ENCODE results near the gene NFASC.

NFASC gene

GRCh38 chr1:204989266-204990058, 118.8 kb downstream of the NFASC start:
- Histone ChIP-seq H3K9ac (ENCODE audit: low read length) (no peak overlapping the region), H3K27ac (ENCODE audit: low read depth, low read length) (no peak overlapping the region), H3K4me1 (ENCODE audit: insufficient read depth, low read length) (peaks cover 3% of the 10 kb centered on the region), H3K4me3 (ENCODE audit: low read depth in 1 of 2, low read length in 2 of 2) (no peak overlapping the region), H3K9me3 (ENCODE audit: low read length) (no peaks in the 10 kb centered on the region), H3K36me3 (ENCODE audit: insufficient read depth, low read length) (peaks cover 5% of the 10 kb centered on the region), H3K27me3 (ENCODE audit: control insufficient read depth in 1 of 2, insufficient read depth in 2 of 2, low read length in 2 of 2) (no peaks in the 10 kb centered on the region)

DNA sequence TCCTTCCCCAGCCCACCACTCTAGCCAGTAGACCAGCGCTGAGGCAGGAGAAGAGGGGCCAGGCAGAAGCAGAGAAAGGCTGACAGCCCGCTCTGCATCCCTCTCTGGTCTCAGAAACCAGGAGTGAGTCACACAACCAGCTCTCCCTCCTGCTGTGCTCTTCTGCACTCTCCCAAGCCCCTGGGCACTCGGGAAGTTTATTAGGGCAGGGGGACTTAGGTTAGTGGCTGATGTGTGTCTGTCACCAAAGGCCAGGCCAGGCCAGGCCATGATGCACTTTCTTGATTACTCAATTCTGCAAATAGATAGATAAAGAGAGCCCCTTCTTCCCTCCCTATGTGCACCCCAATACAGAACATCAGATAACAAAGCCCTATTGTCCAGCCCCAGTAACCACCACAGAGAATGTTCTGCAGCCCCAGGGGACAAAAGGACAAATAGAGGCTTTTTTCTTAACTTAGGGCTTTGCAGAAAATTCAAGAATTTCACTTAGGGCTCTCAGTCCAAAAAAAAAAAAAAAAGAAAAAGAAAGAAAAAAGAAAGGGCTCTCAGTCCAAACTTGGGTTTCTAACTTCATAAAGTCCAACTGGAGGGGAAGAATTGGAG, 119.5 kb downstream of the NFASC start:
- H3K27ac ChIP-seq (ENCODE audit: low read depth, low read length) = no peak overlapping the region
- H3K36me3 ChIP-seq (ENCODE audit: insufficient read depth, low read length) = peaks cover 3% of the 10 kb centered on the region
- no peak overlapping the region for H3K4me3 ChIP-seq (ENCODE audit: low read depth in 1 of 2, low read length in 2 of 2)
- no peaks in the 10 kb centered on the region for H3K9me3 ChIP-seq (ENCODE audit: low read length)
- H3K9ac ChIP-seq (ENCODE audit: low read length) = no peak overlapping the region
- peaks cover 3% of the 10 kb centered on the region for H3K4me1 ChIP-seq (ENCODE audit: insufficient read depth, low read length)
- no peaks in the 10 kb centered on the region for H3K27me3 ChIP-seq (ENCODE audit: control insufficient read depth in 1 of 2, insufficient read depth in 2 of 2, low read length in 2 of 2)

DNA sequence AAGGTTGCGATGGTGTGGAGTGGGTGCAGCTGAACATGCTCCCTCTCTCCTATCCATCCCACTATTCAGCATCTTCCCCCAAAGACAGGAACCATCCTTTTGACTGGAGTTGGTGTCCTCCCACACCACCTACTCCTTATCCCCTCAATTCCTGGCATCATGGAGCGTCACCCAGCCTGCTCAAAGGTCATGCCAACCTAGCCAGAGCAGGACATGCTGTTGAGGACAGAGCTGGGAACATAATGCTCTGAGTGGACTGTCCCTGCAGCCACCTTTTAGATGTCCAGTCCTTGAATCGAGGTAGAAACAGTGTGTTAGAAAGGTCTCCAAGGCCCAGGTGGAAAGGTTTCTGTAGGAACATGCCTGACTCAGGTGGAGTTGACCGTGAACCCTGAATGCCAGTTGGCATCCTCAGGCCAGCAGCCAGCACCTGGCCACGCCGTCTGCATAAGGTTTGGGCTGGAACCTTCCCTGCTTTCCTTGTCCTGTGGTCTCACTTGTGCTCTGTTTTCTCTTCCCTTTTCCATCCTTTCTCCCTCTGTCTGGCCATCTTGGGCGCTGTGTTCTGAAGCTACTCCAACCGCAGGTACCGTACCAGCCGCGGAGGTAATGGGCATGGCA, 120.2 kb downstream of the NFASC start:
- H3K9me3 ChIP-seq (ENCODE audit: low read length) = no peaks in the 10 kb centered on the region
- H3K9ac ChIP-seq (ENCODE audit: low read length) = no peak overlapping the region
- no peaks in the 10 kb centered on the region for H3K27me3 ChIP-seq (ENCODE audit: control insufficient read depth in 1 of 2, insufficient read depth in 2 of 2, low read length in 2 of 2)
- peaks cover 3% of the 10 kb centered on the region for H3K36me3 ChIP-seq (ENCODE audit: insufficient read depth, low read length)
- H3K4me1 ChIP-seq (ENCODE audit: insufficient read depth, low read length) = peaks cover 3% of the 10 kb centered on the region
- H3K4me3 ChIP-seq (ENCODE audit: low read depth in 1 of 2, low read length in 2 of 2) = no peak overlapping the region
- no peak overlapping the region for H3K27ac ChIP-seq (ENCODE audit: low read depth, low read length)

DNA sequence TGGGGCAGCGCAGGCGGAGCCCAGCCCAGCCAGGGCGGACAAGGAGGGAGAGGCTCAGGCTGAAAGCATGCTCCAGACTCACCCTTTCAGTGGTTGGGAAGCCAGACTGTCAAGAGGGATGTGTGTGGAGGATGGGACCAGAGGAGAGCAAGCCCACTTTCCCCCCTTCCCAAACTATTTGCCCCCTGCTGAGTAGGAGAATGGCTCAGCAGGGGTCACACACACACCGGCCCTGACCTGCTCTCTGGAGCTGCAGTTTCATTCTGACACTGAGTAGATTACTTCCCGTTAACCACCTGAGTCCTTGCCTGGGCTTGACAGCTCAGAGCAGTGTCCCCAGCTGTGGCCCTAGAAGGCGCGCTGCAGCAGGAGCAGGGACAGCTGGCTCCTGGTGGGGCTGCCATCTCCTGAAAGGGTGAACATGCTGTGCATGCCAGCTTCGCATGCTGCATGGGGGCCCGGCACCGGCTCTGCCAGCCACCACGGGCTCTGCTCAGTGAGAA, 120.7 kb downstream of the NFASC start:
- H3K9me3 ChIP-seq (ENCODE audit: low read length) = no peaks in the 10 kb centered on the region
- peaks cover 3% of the 10 kb centered on the region for H3K36me3 ChIP-seq (ENCODE audit: insufficient read depth, low read length)
- peaks cover 3% of the 10 kb centered on the region for H3K4me1 ChIP-seq (ENCODE audit: insufficient read depth, low read length)
- no peak overlapping the region for H3K9ac ChIP-seq (ENCODE audit: low read length)
- H3K27ac ChIP-seq (ENCODE audit: low read depth, low read length) = no peak overlapping the region
- H3K27me3 ChIP-seq (ENCODE audit: control insufficient read depth in 1 of 2, insufficient read depth in 2 of 2, low read length in 2 of 2) = no peaks in the 10 kb centered on the region
- no peak overlapping the region for H3K4me3 ChIP-seq (ENCODE audit: low read depth in 1 of 2, low read length in 2 of 2)

DNA sequence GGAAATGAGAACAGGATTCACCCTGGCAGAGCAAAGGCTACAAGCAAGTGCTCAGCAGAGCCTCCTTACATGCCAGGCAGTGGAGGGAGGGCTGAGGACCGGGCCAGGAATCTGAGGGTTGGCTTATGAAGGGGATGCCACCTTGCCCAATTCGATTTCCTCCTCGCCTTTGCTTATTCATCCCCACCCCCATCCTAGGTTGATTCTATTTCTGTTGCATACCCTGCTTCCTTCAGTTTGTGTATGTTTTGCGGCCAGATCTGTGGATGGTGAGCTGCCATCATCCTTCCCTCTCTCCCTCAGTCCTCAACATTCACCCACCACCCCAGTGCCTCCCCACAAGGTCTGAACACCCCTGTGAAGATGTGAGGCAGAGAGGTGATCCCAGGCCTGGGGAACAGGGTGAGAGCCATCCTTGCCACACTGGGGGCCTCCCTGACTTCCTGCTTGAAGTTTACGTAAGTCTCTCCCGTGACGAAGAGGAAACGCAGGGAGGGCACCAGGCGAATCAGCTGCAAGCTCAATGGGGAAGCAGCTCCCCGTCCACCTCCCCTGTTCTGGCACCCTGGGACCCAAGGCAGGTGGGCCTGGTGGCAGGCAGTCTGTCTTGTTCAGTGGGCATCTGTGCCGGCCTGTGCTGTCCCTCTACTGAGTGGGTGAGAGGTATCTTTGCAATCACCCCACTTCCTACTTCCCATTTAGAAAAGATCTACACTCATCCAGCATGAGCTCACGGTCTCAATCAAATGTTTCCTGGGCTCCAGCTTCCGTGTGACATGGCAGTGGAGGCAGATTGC, 121.7 kb downstream of the NFASC start:
- Histone ChIP-seq H3K9me3 (ENCODE audit: low read length) (no peaks in the 10 kb centered on the region), H3K27ac (ENCODE audit: low read depth, low read length) (no peak overlapping the region), H3K9ac (ENCODE audit: low read length) (no peak overlapping the region), H3K4me3 (ENCODE audit: low read depth in 1 of 2, low read length in 2 of 2) (no peak overlapping the region), H3K4me1 (ENCODE audit: insufficient read depth, low read length) (peaks cover 3% of the 10 kb centered on the region), H3K36me3 (ENCODE audit: insufficient read depth, low read length) (peaks cover 3% of the 10 kb centered on the region), H3K27me3 (ENCODE audit: control insufficient read depth in 1 of 2, insufficient read depth in 2 of 2, low read length in 2 of 2) (no peaks in the 10 kb centered on the region)

DNA sequence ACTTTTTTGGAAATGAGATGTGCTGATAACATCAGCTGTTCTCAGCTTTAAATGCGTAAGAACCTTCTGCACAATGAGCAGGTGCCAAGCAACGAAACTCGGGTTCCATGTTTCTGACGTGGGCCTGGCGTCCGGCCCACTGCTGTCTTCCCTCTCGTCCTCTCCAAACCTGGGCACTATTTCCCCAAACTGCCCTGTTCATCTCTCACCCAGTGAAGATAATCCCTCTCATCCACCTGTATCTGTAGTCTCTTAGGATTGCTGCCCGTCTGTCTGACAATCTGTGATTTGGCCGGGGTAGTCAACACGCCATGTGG, 122.3 kb downstream of the NFASC start:
- Histone ChIP-seq H3K36me3 (ENCODE audit: insufficient read depth, low read length) (peaks cover 3% of the 10 kb centered on the region), H3K9ac (ENCODE audit: low read length) (no peak overlapping the region), H3K9me3 (ENCODE audit: low read length) (no peaks in the 10 kb centered on the region), H3K27ac (ENCODE audit: low read depth, low read length) (no peak overlapping the region), H3K4me3 (ENCODE audit: low read depth in 1 of 2, low read length in 2 of 2) (no peak overlapping the region), H3K27me3 (ENCODE audit: control insufficient read depth in 1 of 2, insufficient read depth in 2 of 2, low read length in 2 of 2) (no peaks in the 10 kb centered on the region), H3K4me1 (ENCODE audit: insufficient read depth, low read length) (peaks cover 8% of the 10 kb centered on the region)

DNA sequence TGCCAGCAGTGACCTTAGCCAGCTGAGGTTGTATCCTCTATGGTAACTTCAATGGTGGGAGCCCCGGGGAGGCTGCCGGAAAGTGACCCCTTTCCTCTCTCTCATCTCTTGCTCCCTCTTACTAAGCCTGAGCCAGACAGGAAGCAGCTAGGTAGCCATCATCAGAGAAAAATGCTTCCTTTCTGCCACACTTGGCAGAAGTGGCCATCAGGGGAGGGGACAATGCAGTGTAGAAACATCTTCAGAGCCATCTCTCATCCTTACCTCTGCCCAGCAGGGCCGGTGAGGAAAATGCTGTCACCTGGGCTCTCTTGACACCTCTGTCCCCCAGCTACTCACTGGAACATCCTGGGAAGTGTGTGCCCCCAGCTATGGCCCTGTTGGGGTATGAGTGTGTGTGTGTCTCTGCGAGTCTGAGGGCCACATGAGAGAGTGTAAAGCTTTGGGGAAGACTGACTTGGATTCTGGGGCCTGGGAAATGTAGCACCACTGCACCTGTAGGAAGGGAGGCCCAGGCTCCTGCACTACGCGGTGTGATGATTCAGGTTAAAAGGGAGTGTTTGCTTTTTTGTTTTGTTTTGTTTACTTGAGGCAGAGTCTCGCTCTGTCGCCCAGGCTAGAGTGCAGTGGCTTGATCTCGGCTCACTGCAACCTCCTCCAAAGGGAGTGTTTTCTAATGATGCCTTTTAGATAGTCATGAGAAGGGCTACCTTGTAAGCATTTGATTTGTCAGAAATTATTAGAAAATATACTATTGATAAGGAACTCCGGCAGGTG, 123.6 kb downstream of the NFASC start:
- Histone ChIP-seq H3K36me3 (ENCODE audit: insufficient read depth, low read length) (no peaks in the 10 kb centered on the region), H3K9me3 (ENCODE audit: low read length) (no peaks in the 10 kb centered on the region), H3K27me3 (ENCODE audit: control insufficient read depth in 1 of 2, insufficient read depth in 2 of 2, low read length in 2 of 2) (no peaks in the 10 kb centered on the region), H3K9ac (ENCODE audit: low read length) (no peak overlapping the region), H3K27ac (ENCODE audit: low read depth, low read length) (no peak overlapping the region), H3K4me3 (ENCODE audit: low read depth in 1 of 2, low read length in 2 of 2) (no peak overlapping the region), H3K4me1 (ENCODE audit: insufficient read depth, low read length) (peaks cover 7% of the 10 kb centered on the region)

DNA sequence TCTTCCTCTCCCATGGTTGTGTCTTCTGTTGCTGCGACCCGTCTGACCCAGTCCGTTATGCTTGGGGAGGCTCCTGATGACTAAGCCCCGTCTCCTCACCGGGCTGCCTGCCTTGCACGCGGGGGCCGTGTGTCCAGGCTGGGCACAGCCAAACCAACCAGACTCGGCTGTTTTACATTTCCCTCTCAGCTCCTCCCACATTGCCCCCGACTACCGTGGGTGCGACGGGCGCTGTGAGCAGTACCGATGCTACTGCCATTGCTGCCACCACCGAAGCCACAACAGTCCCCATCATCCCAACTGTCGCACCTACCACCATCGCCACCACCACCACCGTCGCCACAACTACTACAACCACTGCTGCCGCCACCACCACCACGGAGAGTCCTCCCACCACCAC, 126.3 kb downstream of the NFASC start:
- Histone ChIP-seq H3K27me3 (ENCODE audit: control insufficient read depth in 1 of 2, insufficient read depth in 2 of 2, low read length in 2 of 2) (no peaks in the 10 kb centered on the region), H3K36me3 (ENCODE audit: insufficient read depth, low read length) (no peaks in the 10 kb centered on the region), H3K27ac (ENCODE audit: low read depth, low read length) (no peak overlapping the region), H3K4me3 (ENCODE audit: low read depth in 1 of 2, low read length in 2 of 2) (no peak overlapping the region), H3K9me3 (ENCODE audit: low read length) (no peaks in the 10 kb centered on the region), H3K4me1 (ENCODE audit: insufficient read depth, low read length) (peaks cover 7% of the 10 kb centered on the region), H3K9ac (ENCODE audit: low read length) (no peak overlapping the region)

DNA sequence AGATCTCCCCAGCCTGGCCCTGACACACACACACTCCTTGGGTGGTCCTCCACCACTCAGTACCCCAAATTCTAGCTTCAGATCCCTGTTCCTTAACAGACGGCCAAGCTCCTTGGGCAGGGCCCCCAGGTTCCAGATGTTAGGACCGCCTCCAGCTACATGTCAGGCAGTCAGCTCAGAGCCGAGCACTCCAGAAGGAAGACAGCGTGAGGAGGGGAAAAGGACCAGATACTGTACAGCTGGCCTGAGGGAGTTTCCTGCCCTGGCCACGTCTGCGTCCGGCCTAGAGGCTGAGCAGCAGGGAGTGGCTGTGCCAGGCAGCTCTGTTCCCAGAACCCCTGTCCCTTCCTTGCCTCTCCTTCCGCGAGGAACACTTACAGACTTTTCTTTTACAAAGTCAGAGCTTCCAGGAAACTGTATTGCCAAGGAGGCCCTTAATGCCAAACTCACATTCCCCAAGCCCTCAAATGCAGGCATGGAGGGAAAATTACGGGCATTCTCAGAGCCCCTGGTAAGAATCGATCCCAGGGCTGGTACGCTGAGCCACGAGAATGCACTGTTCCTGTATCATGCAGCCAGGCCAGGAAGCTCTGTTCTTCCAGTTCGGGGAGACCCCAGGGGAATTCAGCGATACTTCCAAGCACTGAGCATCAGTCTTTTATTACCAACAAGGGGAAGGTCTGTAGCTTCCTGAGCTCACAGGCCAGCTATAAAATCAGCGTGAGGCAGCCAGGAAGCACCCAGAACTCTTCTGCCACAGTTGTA, 127.1 kb downstream of the NFASC start:
- H3K4me1 ChIP-seq (ENCODE audit: insufficient read depth, low read length) = peaks cover 7% of the 10 kb centered on the region
- H3K4me3 ChIP-seq (ENCODE audit: low read depth in 1 of 2, low read length in 2 of 2) = no peak overlapping the region
- H3K9me3 ChIP-seq (ENCODE audit: low read length) = no peaks in the 10 kb centered on the region
- H3K36me3 ChIP-seq (ENCODE audit: insufficient read depth, low read length) = no peaks in the 10 kb centered on the region
- no peaks in the 10 kb centered on the region for H3K27me3 ChIP-seq (ENCODE audit: control insufficient read depth in 1 of 2, insufficient read depth in 2 of 2, low read length in 2 of 2)
- H3K9ac ChIP-seq (ENCODE audit: low read length) = no peak overlapping the region
- H3K27ac ChIP-seq (ENCODE audit: low read depth, low read length) = no peak overlapping the region

- Histone ChIP-seq H3K9ac (ENCODE audit: low read length) (no peak overlapping the region), H3K9me3 (ENCODE audit: low read length) (no peaks in the 10 kb centered on the region), H3K4me1 (ENCODE audit: insufficient read depth, low read length) (peaks cover 13% of the 10 kb centered on the region), H3K36me3 (ENCODE audit: insufficient read depth, low read length) (no peaks in the 10 kb centered on the region), H3K27me3 (ENCODE audit: control insufficient read depth in 1 of 2, insufficient read depth in 2 of 2, low read length in 2 of 2) (no peaks in the 10 kb centered on the region), H3K4me3 (ENCODE audit: low read depth in 1 of 2, low read length in 2 of 2) (no peak overlapping the region), H3K27ac (ENCODE audit: low read depth, low read length) (no peak overlapping the region)
Measured at GRCh38 chr1:205001162-205001561, 130.5 kb downstream of the NFASC start.

All from muscle layer of colon (tissue), 2 donors.